Erythroblast (primary cell): ENCODE results near the gene CEBPB.

Source experiments
- GATA1 ChIP-seq: IDR thresholded peaks from 2 replicates; pipeline ENCODE4 v1.6.1; 2011; ENCODE audit warnings: low read depth, mild to moderate bottlenecking, control low read depth, low read length, moderate library complexity
- POLR2A ChIP-seq: IDR thresholded peaks from 2 replicates; pipeline ENCODE4 v1.6.1; 2011; ENCODE audit warnings: mild to moderate bottlenecking, low read length

DNA sequence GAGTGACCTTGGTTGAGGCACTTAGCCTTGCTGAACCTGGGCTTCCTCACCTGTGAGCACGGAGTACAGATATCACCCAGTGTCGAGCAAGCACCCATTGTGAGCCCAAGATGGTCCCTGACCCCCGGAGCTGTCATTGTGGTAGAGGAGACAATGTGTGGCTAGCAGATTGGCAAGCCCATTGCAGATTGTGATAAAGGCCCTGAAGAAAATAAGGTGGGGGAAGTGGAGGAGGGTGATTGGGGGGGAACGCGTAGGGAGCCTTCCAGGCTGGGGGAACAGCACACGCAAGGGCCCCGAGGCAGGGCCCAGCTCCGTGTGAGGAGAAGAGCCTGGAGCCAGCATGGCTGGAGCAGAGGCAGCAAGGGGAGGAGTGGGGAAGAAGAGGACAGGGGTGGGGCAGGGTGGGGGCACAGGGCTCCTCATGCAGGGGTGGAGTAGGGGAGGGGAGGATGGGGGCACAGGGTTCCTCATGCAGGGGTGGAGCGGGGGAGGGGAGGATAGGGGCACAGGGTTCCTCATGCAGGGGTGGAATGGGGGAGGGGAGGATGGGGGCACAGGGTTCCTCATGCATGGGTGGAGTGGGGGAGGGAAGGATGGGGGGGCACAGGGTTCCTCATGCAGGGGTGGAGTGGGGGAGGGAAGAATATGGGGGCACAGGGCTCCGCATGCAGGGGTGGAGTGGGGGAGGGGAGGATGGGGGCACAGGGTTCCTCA, 7.0 kb downstream of the CEBPB start:
- TF ChIP-seq POLR2A (no peak), GATA1 (no peak)
